ENCODE measurements around the gene MRPS22. TPM values are rescaled to one million over a fixed set of nuclear protein-coding genes. Genes with fewer than 3 reads are reported as not detected.
A peak's percentile ranks its signal among the peaks of the same experiment; 100 is the strongest.

MRPS22 gene
- total and polyA plus RNA-seq, 9 of the 15 experiments (the other 6 are each of a cell fraction or from before 2014, with no cell fraction given): 148 to 397 (median 229) TPM

- no peak for TF ChIP-seq ZBTB1 (CRISPR knock-in tag; IDR thresholded peaks at IDR 0.05; ENCODE audit: borderline replicate concordance, low read depth)
- peak; percentile 76 for TF ChIP-seq MTA3 (IDR thresholded peaks at IDR 0.05; ENCODE audit: borderline replicate concordance)
- no peak for TF ChIP-seq BDP1 (IDR thresholded peaks at IDR 0.05; ENCODE audit: insufficient read depth, insufficient read length)
- TF ChIP-seq SMC3 (conservative IDR thresholded peaks at IDR 0.05; ENCODE audit: insufficient read depth, low read depth, low read length): 0 out of 2 replicates have a peak, but pooled peaks have one; percentile 27
- no peak for TF ChIP-seq CAMTA2 (CRISPR knock-in tag; conservative IDR thresholded peaks at IDR 0.05)
- TF ChIP-seq EZH2 (IDR thresholded peaks at IDR 0.05; ENCODE audit: borderline replicate concordance, low read depth, low read length): no peak
- TF ChIP-seq HDAC1 (IDR thresholded peaks at IDR 0.05): peak in 1 of 2 experiments; percentile 93; a peak in 2 of 4 replicates
- TF ChIP-seq ARID3A (IDR thresholded peaks at IDR 0.05; ENCODE audit: borderline replicate concordance, low read depth, low read length): peak; percentile 73
- TF ChIP-seq ZNF449 (CRISPR knock-in tag; IDR thresholded peaks at IDR 0.05): no peak
- no peak for TF ChIP-seq SETDB1 (IDR thresholded peaks at IDR 0.05; ENCODE audit: low read length)
- TF ChIP-seq ZNF696 (CRISPR knock-in tag; conservative IDR thresholded peaks at IDR 0.05): no peak
- no peak for TF ChIP-seq ZNF347 (CRISPR knock-in tag; IDR thresholded peaks at IDR 0.05; ENCODE audit: low read depth)
- peak; percentile 98 for TF ChIP-seq SOX6 (IDR thresholded peaks at IDR 0.05)
- TF ChIP-seq ETS2 (tag; IDR thresholded peaks at IDR 0.05; ENCODE audit: borderline replicate concordance, poor library complexity, severe bottlenecking): no peak
- TF ChIP-seq ATF6 (CRISPR knock-in tag; IDR thresholded peaks at IDR 0.05): peak; percentile 4; the same call in 1 of the 2 replicates
- TF ChIP-seq TBL1XR1 (IDR thresholded peaks at IDR 0.05; ENCODE audit: low read length in 2 of 2): peak; percentile 95 to 96
- peak in 1 of 2 experiments; percentile 54; a peak in 1 of 3 replicates for TF ChIP-seq CBX3 (IDR thresholded peaks at IDR 0.05; ENCODE audit: borderline replicate concordance in 1 of 2, low read length in 2 of 2)
Measured at GRCh38 chr3:139299261-139300132, 44.3 kb upstream of the MRPS22 start (continued).
